HEK293 (cell line): ENCODE data around the gene OCIAD1.

ENCODE experiments used
- CTCF ChIA-PET: fragments of 350-600 bp; formaldehyde crosslinking; extraction: SDS; loops from one replicate; lab custom pipeline; 2021; ENCODE audit warnings: antibody characterized with exemption; lab: Yijun Ruan, JAX
- POLR2A ChIA-PET: fragments of 300-600 bp; formaldehyde crosslinking; extraction: SDS; loops from one replicate; lab custom pipeline; 2020; ENCODE audit warnings: antibody characterized with exemption, inconsistent platforms; lab: Yijun Ruan, JAX
- H3K27ac ChIP-seq: fragments of 200-500 bp; sonication (Bioruptor generic); 2 replicates; pipeline ENCODE4 v1.5.1; 2014; ENCODE audit warnings: low read depth, low read length, control low read depth, inconsistent platforms; ENCODE audit errors: extremely low read depth
- H3K36me3 ChIP-seq, 2 experiments: fragments of 200-500 bp in 1 of 2; sonication (Bioruptor generic) in 1 of 2; 1 replicate in 1 of 2; 2 replicates in 1 of 2; pipeline ENCODE4 v1.5.1; 2014 to 2017; ENCODE audit warnings: inconsistent platforms in 2 of 2, low read length in 2 of 2; ENCODE audit not compliant: control insufficient read depth in 2 of 2, insufficient read depth in 1 of 2
- H3K4me1 ChIP-seq: fragments of 200-500 bp; sonication (Bioruptor generic); 2 replicates; pipeline ENCODE4 v1.5.1; 2014; ENCODE audit warnings: mild to moderate bottlenecking, low read length, inconsistent platforms; ENCODE audit not compliant: control insufficient read depth, insufficient read depth
- H3K4me3 ChIP-seq: 2 replicates; pipeline ENCODE4 v1.5.1; 2011; ENCODE audit warnings: low read depth, mild to moderate bottlenecking, control low read depth, low read length, moderate library complexity
- H3K9me3 ChIP-seq: fragments of 200-500 bp; sonication (Bioruptor generic); 2 replicates; pipeline ENCODE4 v1.5.1; 2014; ENCODE audit warnings: low read depth, low read length, inconsistent platforms; ENCODE audit not compliant: control insufficient read depth, insufficient read depth
- GLIS1 ChIP-seq: fragments of 450-650 bp; formaldehyde crosslinking; IDR thresholded peaks from 2 replicates; pipeline ENCODE4 v1.5.1; 2016; ENCODE audit warnings: missing biosample characterization, missing genetic modification characterization
- KLF9 ChIP-seq: fragments of 450-650 bp; formaldehyde crosslinking; IDR thresholded peaks from 2 replicates; pipeline ENCODE4 v1.5.1; 2016; ENCODE audit warnings: missing biosample characterization, missing genetic modification characterization, low read depth
- PRDM2 ChIP-seq: fragments of 450-650 bp; formaldehyde crosslinking; IDR thresholded peaks from 2 replicates; pipeline ENCODE4 v1.5.1; 2016; ENCODE audit warnings: missing biosample characterization, missing genetic modification characterization, borderline replicate concordance
- ZNF174 ChIP-seq: fragments of 450-650 bp; formaldehyde crosslinking; IDR thresholded peaks from 2 replicates; pipeline ENCODE4 v1.5.0; 2017; ENCODE audit warnings: missing biosample characterization, mild to moderate bottlenecking, missing genetic modification characterization
- ZNF2 ChIP-seq: fragments of 450-650 bp; formaldehyde crosslinking; IDR thresholded peaks from 2 replicates; pipeline ENCODE4 v1.5.1; 2016; ENCODE audit warnings: missing biosample characterization, missing genetic modification characterization
- ZNF202 ChIP-seq: fragments of 450-650 bp; formaldehyde crosslinking; IDR thresholded peaks from 2 replicates; pipeline ENCODE4 v1.5.1; 2016; ENCODE audit warnings: missing biosample characterization, missing genetic modification characterization, borderline replicate concordance
- ZNF214 ChIP-seq: fragments of 450-650 bp; formaldehyde crosslinking; IDR thresholded peaks from 2 replicates; pipeline ENCODE4 v1.5.1; 2017; ENCODE audit warnings: missing biosample characterization, mild to moderate bottlenecking, missing genetic modification characterization, borderline replicate concordance
- ZNF26 ChIP-seq: fragments of 450-650 bp; formaldehyde crosslinking; IDR thresholded peaks from 2 replicates; pipeline ENCODE4 v1.5.1; 2016; ENCODE audit warnings: missing biosample characterization, missing genetic modification characterization
- ZNF324 ChIP-seq: fragments of 450-650 bp; formaldehyde crosslinking; IDR thresholded peaks from 2 replicates; pipeline ENCODE4 v1.5.1; 2016; ENCODE audit warnings: missing biosample characterization, missing genetic modification characterization
- ZNF354C ChIP-seq: fragments of 450-650 bp; formaldehyde crosslinking; IDR thresholded peaks from 2 replicates; pipeline ENCODE4 v1.5.1; 2016; ENCODE audit warnings: missing biosample characterization, missing genetic modification characterization, low read depth, borderline replicate concordance
- ZNF488 ChIP-seq: fragments of 450-650 bp; formaldehyde crosslinking; IDR thresholded peaks from 2 replicates; pipeline ENCODE4 v1.5.1; 2016; ENCODE audit warnings: missing biosample characterization, missing genetic modification characterization
- ZNF510 ChIP-seq: fragments of 450-650 bp; formaldehyde crosslinking; IDR thresholded peaks from 2 replicates; pipeline ENCODE4 v1.5.1; 2018; ENCODE audit warnings: mild to moderate bottlenecking, missing genetic modification characterization, missing biosample characterization; ENCODE audit not compliant: insufficient replicate concordance
- ZNF529 ChIP-seq: fragments of 450-650 bp; formaldehyde crosslinking; IDR thresholded peaks from 2 replicates; pipeline ENCODE4 v1.5.1; 2017; ENCODE audit warnings: missing genetic modification characterization, missing biosample characterization; ENCODE audit not compliant: insufficient replicate concordance
- ZNF707 ChIP-seq: fragments of 450-650 bp; formaldehyde crosslinking; IDR thresholded peaks from 2 replicates; pipeline ENCODE4 v1.5.1; 2016; ENCODE audit warnings: missing biosample characterization, missing genetic modification characterization
- ZXDB ChIP-seq: fragments of 450-650 bp; formaldehyde crosslinking; IDR thresholded peaks from 2 replicates; pipeline ENCODE4 v1.5.1; 2016; ENCODE audit warnings: missing biosample characterization, missing genetic modification characterization
- TF ChIP-seq, protein P1 (sequence below): fragments of 450-650 bp; formaldehyde crosslinking; IDR thresholded peaks from 2 replicates; pipeline ENCODE4 v1.5.0; 2017; ENCODE audit warnings: missing biosample characterization, missing genetic modification characterization, borderline replicate concordance
- TF ChIP-seq, protein P2 (sequence below): fragments of 450-650 bp; formaldehyde crosslinking; IDR thresholded peaks from 2 replicates; pipeline ENCODE4 v1.5.1; 2016; ENCODE audit warnings: missing biosample characterization, missing genetic modification characterization
- TF ChIP-seq, protein P3 (sequence below): fragments of 450-650 bp; formaldehyde crosslinking; IDR thresholded peaks from 2 replicates; pipeline ENCODE4 v1.5.1; 2016; ENCODE audit warnings: missing biosample characterization, missing genetic modification characterization

The OCIAD1 gene, protein sequence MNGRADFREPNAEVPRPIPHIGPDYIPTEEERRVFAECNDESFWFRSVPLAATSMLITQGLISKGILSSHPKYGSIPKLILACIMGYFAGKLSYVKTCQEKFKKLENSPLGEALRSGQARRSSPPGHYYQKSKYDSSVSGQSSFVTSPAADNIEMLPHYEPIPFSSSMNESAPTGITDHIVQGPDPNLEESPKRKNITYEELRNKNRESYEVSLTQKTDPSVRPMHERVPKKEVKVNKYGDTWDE

GRCh38 chr4:48830706-48831531 lies at the start of gene OCIAD1:
Gene OCIAD1 (plus strand): TSS chr4:48831088. CDS start chr4:48832625, 1,537 bp downstream.
- no peaks in the 10 kb centered on the region for H3K9me3 ChIP-seq
- CTCF ChIA-PET = interaction anchor here (0.7 kb wide), 1 partner anchor 180 kb away, joined by 4 read pairs; no protein-coding TSS in a partner anchor
- POLR2A ChIA-PET = interaction anchor here (1.0 kb wide), 1 partner anchor 51 kb away, joined by 4 read pairs; the partner anchor contains the start of gene FRYL
- peaks cover 10 to 28% of the 10 kb centered on the region in 2 experiments; a peak in 2 of 3 replicates for H3K36me3 ChIP-seq
- H3K27ac ChIP-seq = peak within 1 kb of the TSS; percentile 91
- H3K4me3 ChIP-seq = peak within 1 kb of the TSS; percentile 91
- H3K4me1 ChIP-seq = no peaks in the 10 kb centered on the region
- TF ChIP-seq, protein P1, sequence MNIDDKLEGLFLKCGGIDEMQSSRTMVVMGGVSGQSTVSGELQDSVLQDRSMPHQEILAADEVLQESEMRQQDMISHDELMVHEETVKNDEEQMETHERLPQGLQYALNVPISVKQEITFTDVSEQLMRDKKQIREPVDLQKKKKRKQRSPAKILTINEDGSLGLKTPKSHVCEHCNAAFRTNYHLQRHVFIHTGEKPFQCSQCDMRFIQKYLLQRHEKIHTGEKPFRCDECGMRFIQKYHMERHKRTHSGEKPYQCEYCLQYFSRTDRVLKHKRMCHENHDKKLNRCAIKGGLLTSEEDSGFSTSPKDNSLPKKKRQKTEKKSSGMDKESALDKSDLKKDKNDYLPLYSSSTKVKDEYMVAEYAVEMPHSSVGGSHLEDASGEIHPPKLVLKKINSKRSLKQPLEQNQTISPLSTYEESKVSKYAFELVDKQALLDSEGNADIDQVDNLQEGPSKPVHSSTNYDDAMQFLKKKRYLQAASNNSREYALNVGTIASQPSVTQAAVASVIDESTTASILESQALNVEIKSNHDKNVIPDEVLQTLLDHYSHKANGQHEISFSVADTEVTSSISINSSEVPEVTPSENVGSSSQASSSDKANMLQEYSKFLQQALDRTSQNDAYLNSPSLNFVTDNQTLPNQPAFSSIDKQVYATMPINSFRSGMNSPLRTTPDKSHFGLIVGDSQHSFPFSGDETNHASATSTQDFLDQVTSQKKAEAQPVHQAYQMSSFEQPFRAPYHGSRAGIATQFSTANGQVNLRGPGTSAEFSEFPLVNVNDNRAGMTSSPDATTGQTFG (tag by site-specific recombination) = no peak
- TF ChIP-seq PRDM2 (no peak), ZNF214 (tag by site-specific recombination) (no peak), ZNF510 (tag by site-specific recombination) (no peak), ZNF174 (tag by site-specific recombination) (no peak), GLIS1 (tag by site-specific recombination) (peak; percentile 52), ZNF488 (tag by site-specific recombination) (no peak), ZNF324 (tag by site-specific recombination) (peak; percentile 68; the same call in 1 of the 2 replicates), ZNF2 (tag by site-specific recombination) (peak; percentile 87), ZNF26 (no peak), ZNF529 (tag by site-specific recombination) (no peak), KLF9 (peak; percentile 73), ZNF707 (no peak), ZNF202 (tag by site-specific recombination) (no peak), ZNF354C (tag by site-specific recombination) (no peak), ZXDB (tag by site-specific recombination) (peak; percentile 97)
- TF ChIP-seq, protein P2, sequence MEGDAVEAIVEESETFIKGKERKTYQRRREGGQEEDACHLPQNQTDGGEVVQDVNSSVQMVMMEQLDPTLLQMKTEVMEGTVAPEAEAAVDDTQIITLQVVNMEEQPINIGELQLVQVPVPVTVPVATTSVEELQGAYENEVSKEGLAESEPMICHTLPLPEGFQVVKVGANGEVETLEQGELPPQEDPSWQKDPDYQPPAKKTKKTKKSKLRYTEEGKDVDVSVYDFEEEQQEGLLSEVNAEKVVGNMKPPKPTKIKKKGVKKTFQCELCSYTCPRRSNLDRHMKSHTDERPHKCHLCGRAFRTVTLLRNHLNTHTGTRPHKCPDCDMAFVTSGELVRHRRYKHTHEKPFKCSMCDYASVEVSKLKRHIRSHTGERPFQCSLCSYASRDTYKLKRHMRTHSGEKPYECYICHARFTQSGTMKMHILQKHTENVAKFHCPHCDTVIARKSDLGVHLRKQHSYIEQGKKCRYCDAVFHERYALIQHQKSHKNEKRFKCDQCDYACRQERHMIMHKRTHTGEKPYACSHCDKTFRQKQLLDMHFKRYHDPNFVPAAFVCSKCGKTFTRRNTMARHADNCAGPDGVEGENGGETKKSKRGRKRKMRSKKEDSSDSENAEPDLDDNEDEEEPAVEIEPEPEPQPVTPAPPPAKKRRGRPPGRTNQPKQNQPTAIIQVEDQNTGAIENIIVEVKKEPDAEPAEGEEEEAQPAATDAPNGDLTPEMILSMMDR = no peak
- TF ChIP-seq, protein P3, sequence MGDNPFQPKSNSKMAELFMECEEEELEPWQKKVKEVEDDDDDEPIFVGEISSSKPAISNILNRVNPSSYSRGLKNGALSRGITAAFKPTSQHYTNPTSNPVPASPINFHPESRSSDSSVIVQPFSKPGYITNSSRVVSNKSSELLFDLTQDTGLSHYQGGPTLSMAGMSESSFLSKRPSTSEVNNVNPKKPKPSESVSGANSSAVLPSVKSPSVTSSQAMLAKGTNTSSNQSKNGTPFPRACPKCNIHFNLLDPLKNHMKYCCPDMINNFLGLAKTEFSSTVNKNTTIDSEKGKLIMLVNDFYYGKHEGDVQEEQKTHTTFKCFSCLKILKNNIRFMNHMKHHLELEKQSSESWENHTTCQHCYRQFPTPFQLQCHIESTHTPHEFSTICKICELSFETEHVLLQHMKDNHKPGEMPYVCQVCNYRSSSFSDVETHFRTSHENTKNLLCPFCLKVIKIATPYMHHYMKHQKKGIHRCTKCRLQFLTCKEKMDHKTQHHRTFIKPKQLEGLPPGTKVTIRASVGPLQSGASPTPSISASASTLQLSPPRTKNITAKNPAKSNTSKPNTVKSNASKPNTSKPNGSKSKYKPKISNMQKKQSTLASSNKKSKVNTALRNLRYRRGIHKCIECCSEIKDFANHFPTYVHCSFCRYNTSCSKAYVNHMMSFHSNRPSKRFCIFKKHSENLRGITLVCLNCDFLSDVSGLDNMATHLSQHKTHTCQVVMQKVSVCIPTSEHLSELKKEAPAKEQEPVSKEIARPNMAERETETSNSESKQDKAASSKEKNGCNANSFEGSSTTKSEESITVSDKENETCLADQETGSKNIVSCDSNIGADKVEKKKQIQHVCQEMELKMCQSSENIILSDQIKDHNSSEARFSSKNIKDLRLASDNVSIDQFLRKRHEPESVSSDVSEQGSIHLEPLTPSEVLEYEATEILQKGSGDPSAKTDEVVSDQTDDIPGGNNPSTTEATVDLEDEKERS (tag by site-specific recombination) = no peak
